ENCODE measurements around the gene XPO5. TPM values are rescaled to one million over a fixed set of nuclear protein-coding genes. Genes with fewer than 3 reads are reported as not detected.

The XPO5 gene
- polyA plus RNA-seq, 1 donor (not counting 4 experiments of a cell fraction or from before 2014, with no cell fraction given) = 49.9 TPM

GRCh38 chr6:43532201-43532600 is 43.6 kb downstream of the XPO5 start:
- dilution Hi-C loops (cut with MboI; ENCODE audit: extremely low pct_ligation_motif_present, low sequenced_read_pairs) = no loop called here
- Histone ChIP-seq H3K27ac (ENCODE audit: control insufficient read depth, insufficient read depth, low read length) (no peak overlapping the region), H3K9me3 (ENCODE audit: control insufficient read depth, low read depth, low read length) (no peaks in the 10 kb centered on the region), H3K9me1 (ENCODE audit: control insufficient read depth, extremely low read depth, insufficient read depth, low read length) (no peaks in the 10 kb centered on the region), H3K27me3 (ENCODE audit: control insufficient read depth, extremely low read depth, insufficient read depth, low read length) (no peaks in the 10 kb centered on the region), H3K4me2 (ENCODE audit: control insufficient read depth, extremely low read depth, insufficient read depth, low read depth, low read length) (no peak overlapping the region), H3K79me2 (ENCODE audit: control insufficient read depth, insufficient read depth, low read length) (no peaks in the 10 kb centered on the region), H3K4me3 (ENCODE audit: control insufficient read depth in 2 of 3, extremely low read depth in 1 of 3, insufficient read depth in 2 of 3, low read depth in 1 of 3, low read length in 3 of 3) (no peak overlapping the region), H3K9ac (ENCODE audit: control insufficient read depth, extremely low read depth, insufficient read depth, low read length) (no peak overlapping the region), H3K36me3 (ENCODE audit: control insufficient read depth in 2 of 2, extremely low read depth in 1 of 2, insufficient read depth in 2 of 2, low read length in 2 of 2) (peaks cover 39 to 42% of the 10 kb centered on the region in 2 experiments), H3K4me1 (ENCODE audit: control insufficient read depth, extremely low read depth, insufficient read depth, low read length) (no peaks in the 10 kb centered on the region), H2AFZ (ENCODE audit: control insufficient read depth, low read length) (no peak overlapping the region), H4K20me1 (ENCODE audit: control insufficient read depth, extremely low read depth, insufficient read depth, low read length) (no peaks in the 10 kb centered on the region)
- TF ChIP-seq CTCF (optimal IDR thresholded peaks at IDR 0.05 in 1 of 3, IDR thresholded peaks at IDR 0.05 in 1 of 3, conservative IDR thresholded peaks at IDR 0.05 in 1 of 3; ENCODE audit: extremely low read depth in 1 of 3, insufficient read depth in 2 of 3, low read length in 3 of 3) = no peak
- TF ChIP-seq EZH2 (IDR thresholded peaks at IDR 0.05; ENCODE audit: low read length) = no peak
- FAIRE-seq = no peak
- DNase-seq (ENCODE audit: low read depth, low spot score) = no peak

- Histone ChIP-seq H3K4me2 (ENCODE audit: control insufficient read depth, extremely low read depth, insufficient read depth, low read depth, low read length) (no peak overlapping the region), H3K27ac (ENCODE audit: control insufficient read depth, insufficient read depth, low read length) (peak overlapping the region; percentile 23), H3K4me1 (ENCODE audit: control insufficient read depth, extremely low read depth, insufficient read depth, low read length) (peaks cover 8% of the 10 kb centered on the region), H3K9me1 (ENCODE audit: control insufficient read depth, extremely low read depth, insufficient read depth, low read length) (no peaks in the 10 kb centered on the region), H3K4me3 (ENCODE audit: control insufficient read depth in 2 of 3, extremely low read depth in 1 of 3, insufficient read depth in 2 of 3, low read depth in 1 of 3, low read length in 3 of 3) (no peak overlapping the region), H3K27me3 (ENCODE audit: control insufficient read depth, extremely low read depth, insufficient read depth, low read length) (no peaks in the 10 kb centered on the region), H3K9ac (ENCODE audit: control insufficient read depth, extremely low read depth, insufficient read depth, low read length) (no peak overlapping the region), H4K20me1 (ENCODE audit: control insufficient read depth, extremely low read depth, insufficient read depth, low read length) (peaks cover 6% of the 10 kb centered on the region), H3K36me3 (ENCODE audit: control insufficient read depth in 2 of 2, extremely low read depth in 1 of 2, insufficient read depth in 2 of 2, low read length in 2 of 2) (peaks cover 51 to 83% of the 10 kb centered on the region in 2 experiments), H2AFZ (ENCODE audit: control insufficient read depth, low read length) (no peak overlapping the region), H3K9me3 (ENCODE audit: control insufficient read depth, low read depth, low read length) (no peaks in the 10 kb centered on the region), H3K79me2 (ENCODE audit: control insufficient read depth, insufficient read depth, low read length) (peaks cover 7% of the 10 kb centered on the region)
- FAIRE-seq (no peak), DNase-seq (ENCODE audit: low read depth, low spot score) (no peak)
- dilution Hi-C loops (cut with MboI; ENCODE audit: extremely low pct_ligation_motif_present, low sequenced_read_pairs) = no loop called here
- no peak for TF ChIP-seq CTCF (optimal IDR thresholded peaks at IDR 0.05 in 1 of 3, IDR thresholded peaks at IDR 0.05 in 1 of 3, conservative IDR thresholded peaks at IDR 0.05 in 1 of 3; ENCODE audit: extremely low read depth in 1 of 3, insufficient read depth in 2 of 3, low read length in 3 of 3)
- no peak for TF ChIP-seq EZH2 (IDR thresholded peaks at IDR 0.05; ENCODE audit: low read length)
Observed at GRCh38 chr6:43524483-43524961, 51.3 kb downstream of the XPO5 start.
